Measurements from ENCODE around the gene MSANTD1.
A peak's percentile ranks its signal among the peaks of the same experiment; 100 is the strongest.

MSANTD1 gene

DNA sequence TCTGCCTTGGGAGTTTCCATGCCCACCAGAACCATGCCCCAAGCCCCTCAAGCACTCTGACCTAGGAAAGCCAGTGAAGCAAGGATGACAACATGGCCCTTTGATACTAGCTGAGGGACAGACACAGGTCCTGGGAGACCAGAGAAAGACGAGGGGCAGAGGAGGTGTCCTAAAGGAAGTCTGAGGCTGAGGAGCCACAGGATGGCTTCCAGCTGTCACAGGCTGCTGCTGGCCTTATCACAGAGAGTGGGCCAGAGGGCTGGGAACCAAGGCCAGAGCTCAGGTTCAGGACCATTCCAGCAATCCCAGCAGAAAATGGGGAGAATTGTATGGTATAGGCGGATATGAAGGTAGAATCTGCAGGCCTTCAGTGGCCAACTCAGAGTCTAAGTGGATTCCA lies 31.7 kb upstream of the MSANTD1 start:
- no peak for DNase-seq

DNA sequence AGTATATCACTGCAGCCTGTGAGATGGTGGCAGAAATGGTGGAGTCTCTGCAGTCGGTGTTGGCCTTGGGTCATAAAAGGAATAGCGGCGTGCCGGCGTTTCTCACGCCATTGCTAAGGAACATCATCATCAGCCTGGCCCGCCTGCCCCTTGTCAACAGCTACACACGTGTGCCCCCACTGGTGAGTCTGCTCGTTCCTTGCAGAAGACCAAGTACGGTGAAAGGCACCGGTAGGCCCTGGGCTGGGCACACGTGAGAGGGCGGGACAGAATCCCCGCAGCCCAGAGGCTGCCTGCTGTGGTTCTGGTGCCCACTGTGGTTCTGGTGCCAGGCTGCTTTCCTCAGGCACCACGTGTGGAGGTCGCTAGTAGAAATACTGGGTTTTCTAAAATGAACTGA lies 31.2 kb upstream of the MSANTD1 start:
- no peak for DNase-seq

DNA sequence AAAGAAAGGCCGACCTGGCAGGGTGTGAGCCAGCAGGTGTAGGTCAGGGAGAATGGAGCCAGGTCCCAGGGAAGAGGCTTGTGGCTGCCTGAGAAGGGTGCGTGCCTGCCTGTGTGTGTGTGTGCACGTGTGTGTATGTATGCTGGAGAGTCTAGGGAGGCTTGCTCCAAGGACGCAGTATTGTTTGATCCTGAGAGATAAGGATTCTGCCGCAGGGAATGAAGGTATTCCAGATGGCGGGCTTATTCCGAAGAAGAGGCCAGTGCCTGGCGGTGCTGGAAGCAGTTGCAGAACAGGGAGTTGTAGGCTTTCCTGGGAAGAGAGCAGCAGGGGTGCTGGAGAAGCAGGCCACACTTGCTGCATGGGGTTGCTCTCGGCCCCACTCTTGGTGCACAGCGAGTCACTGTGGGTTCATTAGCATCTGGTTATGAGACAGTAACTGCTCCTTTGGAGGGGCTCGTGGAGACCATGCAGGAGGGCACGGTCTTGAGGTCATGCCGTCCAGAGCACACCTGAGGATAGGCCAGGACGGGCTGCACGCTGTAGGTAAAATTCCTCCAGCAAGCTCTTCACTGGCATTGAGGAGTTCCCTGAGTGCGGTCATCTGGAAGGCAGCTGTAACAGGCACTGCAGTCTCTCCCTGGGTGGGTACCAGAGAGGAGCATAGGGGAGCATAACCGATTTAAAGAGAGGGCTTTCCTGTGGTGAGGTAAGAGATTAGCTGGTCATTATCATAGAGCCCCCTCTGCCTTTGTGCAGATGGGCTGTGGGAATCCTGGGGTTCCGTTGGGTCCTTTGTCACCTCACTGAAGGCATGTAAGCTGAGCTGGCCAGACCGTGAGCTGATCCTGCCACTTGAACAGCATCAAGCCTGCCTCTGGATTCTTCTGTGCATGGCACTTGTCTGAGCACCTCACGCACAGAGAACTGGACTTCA lies 29.9 kb upstream of the MSANTD1 start:
- DNase-seq: no peak

- no peak for DNase-seq
These were observed 29.0 kb upstream of the MSANTD1 start for GRCh38 chr4:3219761-3220475.

DNA sequence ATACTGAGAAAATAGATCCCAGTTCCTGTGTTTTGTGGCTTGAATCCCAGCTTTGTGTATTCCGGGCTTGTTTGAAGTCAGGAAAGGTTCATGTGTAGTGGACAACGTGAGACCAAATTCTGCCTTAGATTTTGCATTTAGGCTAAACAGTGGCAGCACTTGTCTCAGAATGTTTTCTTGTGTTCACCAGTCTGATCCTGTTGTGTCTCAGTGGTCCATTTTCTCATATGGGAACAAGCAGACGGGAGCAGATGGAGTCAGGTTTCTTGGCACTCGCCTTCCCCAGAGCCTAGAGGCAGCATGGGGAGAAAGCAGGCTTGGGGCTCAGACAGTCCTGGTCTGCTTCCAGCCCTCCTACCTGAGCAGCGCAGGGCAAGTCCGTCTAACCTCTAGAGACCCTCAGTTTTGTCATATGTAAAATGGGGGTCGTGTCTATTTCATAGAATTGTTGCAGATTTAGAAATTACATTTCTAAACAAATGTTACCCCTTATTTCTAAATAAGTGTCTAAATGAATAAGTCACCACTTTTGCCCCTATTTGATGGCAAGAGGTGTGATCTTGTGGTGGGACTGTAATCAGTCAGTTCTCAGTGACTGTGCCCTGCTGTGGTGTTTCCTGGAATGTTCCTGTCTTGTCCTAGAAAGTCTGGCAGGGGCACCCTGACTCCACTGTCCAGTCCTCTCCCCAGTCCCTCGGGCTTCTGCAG lies 28.3 kb upstream of the MSANTD1 start:
- DNase-seq: no peak

- DNase-seq: no peak
These were observed 27.8 kb upstream of the MSANTD1 start for GRCh38 chr4:3221184-3221494.

- DNase-seq: no peak
These were observed 27.0 kb upstream of the MSANTD1 start for GRCh38 chr4:3221996-3222395.

DNA sequence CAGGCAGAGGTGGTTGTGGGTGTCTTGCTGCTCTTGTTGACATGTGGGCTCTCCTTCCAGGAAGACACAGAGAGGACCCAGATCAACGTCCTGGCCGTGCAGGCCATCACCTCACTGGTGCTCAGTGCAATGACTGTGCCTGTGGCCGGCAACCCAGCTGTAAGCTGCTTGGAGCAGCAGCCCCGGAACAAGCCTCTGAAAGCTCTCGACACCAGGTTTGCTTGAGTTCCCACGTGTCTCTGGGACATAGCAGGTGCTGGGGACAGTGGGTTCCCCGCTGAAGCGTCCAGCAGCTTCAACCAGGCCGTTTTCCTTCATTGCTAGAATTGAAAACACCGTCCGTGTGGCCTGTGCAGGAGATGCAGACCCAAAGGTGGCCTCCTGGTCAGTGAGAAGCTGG lies 25.6 kb upstream of the MSANTD1 start:
- no peak for DNase-seq

GRCh38 chr4:3223956-3224748 lies 24.8 kb upstream of the MSANTD1 start:
- no peak for DNase-seq

GRCh38 chr4:3225071-3225850 lies 23.7 kb upstream of the MSANTD1 start:
- no peak for DNase-seq

GRCh38 chr4:3225936-3226335 lies 23.0 kb upstream of the MSANTD1 start:
- no peak for DNase-seq

DNA sequence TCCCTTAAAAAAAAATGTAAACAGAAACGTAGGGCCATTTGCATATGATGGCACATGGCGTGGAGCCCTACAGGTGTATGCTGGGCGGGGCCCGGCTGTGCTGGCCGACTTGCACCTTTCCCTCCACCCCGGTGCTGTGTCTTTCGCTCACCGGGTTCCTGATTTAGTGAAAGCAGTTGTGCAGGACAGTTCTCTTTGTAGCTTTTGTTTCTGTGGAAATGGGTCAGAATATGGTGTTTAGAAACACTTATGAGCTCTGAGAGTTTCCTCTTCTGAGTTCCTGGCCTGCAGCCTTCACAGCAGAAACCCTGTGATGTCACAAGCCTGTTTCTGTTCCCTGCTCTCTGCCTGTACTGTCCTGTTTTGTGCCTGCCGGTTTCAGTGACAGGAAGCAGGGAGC lies 22.5 kb upstream of the MSANTD1 start:
- peak in 1 of 2 donors; percentile 44 for DNase-seq

DNA sequence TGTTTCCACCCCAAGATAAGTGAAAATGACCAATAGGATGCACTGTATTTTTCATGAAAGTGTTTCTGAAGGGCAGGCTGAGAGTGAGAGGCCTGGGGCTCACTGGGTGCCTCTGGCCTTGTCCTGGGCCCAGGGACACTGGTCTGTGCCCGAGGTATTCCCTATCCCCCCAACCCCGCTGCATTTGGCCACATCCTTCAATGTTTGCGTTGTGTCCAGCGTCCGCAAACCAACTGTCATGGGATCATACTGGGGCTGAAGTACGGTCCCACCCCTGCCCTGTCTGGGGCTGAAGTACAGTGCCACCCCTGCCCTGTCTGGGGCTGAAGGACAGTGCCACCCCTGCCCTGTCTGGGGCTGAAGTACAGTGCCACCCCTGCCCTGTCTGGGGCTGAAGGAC lies 22.0 kb upstream of the MSANTD1 start:
- no peak for DNase-seq

DNA sequence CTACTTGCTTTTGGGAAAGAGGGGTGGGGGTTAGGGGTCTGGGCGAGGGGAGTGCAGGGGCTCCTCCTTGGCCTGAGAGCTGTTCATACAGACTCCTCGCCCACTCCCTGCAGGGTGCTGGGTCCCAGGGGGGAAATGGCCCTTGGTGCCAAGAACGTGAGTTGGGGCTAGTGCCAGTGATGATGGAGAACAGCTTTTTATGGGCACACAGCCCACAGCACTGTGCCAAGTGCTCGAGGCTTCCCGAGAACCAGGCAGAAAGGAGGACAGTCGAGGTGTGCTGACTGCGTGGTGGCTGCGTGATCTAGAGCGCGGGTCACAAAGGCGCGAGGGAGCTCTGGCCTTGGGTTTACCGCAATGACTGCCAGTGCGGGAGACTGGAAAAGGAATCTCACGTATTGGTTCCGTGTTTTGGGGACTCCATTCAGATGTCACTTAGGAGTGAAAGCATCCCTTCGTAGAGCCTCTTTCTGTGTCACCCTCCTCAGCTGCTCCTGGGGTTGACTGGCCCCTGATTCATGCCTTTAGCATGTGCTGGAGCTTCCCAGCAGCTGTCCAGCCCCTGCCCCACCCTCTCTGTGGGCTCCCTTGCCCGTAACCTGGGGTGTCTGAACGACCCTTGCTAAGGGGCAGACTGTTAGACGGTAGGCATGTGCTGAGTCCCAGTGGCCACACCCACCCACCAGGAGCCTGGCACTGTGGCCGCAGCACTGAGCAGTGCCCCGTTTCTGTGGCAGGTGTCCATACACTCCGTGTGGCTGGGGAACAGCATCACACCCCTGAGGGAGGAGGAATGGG lies 20.9 kb upstream of the MSANTD1 start:
- no peak for DNase-seq

DNA sequence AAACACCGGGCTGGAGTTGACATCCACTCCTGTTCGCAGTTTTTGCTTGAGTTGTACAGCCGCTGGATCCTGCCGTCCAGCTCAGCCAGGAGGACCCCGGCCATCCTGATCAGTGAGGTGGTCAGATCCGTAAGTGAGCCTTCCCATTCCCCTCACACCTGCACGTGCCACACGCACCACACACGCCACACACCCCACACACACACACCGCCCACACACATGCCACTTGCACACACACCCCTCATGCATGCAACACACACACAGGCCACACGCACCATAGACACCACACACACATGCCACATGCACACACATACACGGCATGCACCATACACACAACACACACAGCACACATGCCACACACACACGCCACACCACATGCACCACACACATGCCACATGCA lies 20.1 kb upstream of the MSANTD1 start:
- no peak for DNase-seq

DNA sequence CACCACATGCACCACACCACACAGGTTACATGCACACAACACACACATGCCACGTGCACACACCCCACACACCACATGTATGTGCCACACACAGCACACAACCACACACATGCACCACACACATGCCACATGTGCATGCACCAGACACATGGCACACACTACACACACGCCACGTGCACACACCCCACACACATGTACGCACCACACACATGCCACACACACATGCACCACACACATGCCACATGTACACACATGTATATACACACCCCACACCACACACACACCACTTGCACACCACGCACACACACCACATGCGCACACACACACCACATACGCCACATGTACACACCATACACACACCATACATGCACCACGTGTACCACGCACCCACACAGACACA lies 19.6 kb upstream of the MSANTD1 start:
- no peak for DNase-seq

DNA sequence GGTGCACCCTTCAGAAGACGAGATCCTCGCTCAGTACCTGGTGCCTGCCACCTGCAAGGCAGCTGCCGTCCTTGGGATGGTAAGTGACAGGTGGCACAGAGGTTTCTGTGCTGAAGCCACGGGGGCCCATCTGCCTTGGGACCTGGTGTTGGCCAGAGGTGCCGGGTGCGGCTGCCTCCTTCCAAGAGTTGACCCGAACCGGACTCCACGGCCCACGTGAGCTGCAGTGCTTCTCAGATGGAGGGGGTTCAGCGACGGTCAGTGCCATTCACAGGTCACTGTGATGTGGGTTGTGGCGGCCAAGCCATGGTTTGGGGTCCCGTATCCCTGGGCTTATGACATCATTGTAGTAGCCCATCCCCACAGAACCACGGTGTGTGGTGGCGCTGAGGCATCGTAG lies 19.0 kb upstream of the MSANTD1 start:
- no peak for DNase-seq

GRCh38 chr4:3231471-3231870 lies 17.5 kb upstream of the MSANTD1 start:
- no peak for DNase-seq

DNA sequence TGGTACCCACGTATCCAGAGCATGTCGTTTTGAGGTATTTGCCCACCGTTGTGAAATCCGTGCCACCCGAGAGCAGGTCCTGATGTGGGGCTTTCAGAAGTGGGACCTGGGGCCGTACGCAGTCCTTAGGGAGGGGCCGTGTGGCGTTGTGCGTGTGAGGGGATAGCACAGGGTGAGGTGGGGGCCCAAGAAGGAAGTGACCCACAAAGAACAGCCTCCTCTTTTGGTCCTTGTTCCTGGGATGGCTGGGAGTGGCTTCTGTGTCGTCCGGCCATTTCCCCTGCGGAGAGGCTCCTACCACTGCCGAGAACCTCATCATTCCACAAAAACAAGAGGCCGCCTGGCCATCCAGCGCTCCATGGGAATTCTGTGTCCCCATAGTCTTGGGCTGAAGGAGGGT lies 17.0 kb upstream of the MSANTD1 start:
- no peak for DNase-seq

GRCh38 chr4:3232871-3233271 lies 16.1 kb upstream of the MSANTD1 start:
- DNase-seq: no peak

GRCh38 chr4:3233391-3234071 lies 15.4 kb upstream of the MSANTD1 start:
- DNase-seq: no peak

Data from hippocampal formation (tissue), 2 donors.